Peyer's patch (tissue), 4 donors: Measurements from ENCODE around the gene CACTIN.

Source experiments
- CTCF ChIP-seq, 6 experiments: fragments of 450-650 bp in 4 of 6; fragments of 200-600 bp in 2 of 6; sonication (generic) in 1 of 6; IDR thresholded peaks; one replicate each; pipeline ENCODE4 v1.5.1; 2017 to 2019; ENCODE audit warnings: antibody characterized with exemption in 6 of 6, mild to moderate bottlenecking in 3 of 6, moderate library complexity in 1 of 6
- POLR2A ChIP-seq, 2 donors: fragments of 450-650 bp; IDR thresholded peaks; one replicate each; pipeline ENCODE4 v1.5.1; 2017; ENCODE audit warnings: antibody characterized with exemption in 2 of 2, mild to moderate bottlenecking in 2 of 2, moderate library complexity in 2 of 2

GRCh38 chr19:3668331-3669081 is 41.9 kb upstream of the CACTIN start:
- TF ChIP-seq CTCF (IDR thresholded peaks at IDR 0.05): no peak
- no peak for TF ChIP-seq POLR2A (IDR thresholded peaks at IDR 0.05)
